ENCODE data around the gene NRAP. TPM values are rescaled to one million over a fixed set of nuclear protein-coding genes. Genes with fewer than 3 reads are reported as not detected.

NRAP gene
- total RNA-seq, 4 donors from 2014 or later = under 0.01 TPM; not detected in 3

- Histone ChIP-seq H3K9me3 (no peaks in the 10 kb centered on the region), H3K27me3 (no peaks in the 10 kb centered on the region), H3K4me1 (peaks cover 0 to 15% (median 0%) of the 10 kb centered on the region in 4 donors), H3K27ac (no peak overlapping the region), H3K4me3 (no peak overlapping the region), H3K36me3 (no peaks in the 10 kb centered on the region)
- DNase-seq (ENCODE audit: low spot score in 2 of 2) = no peak
- 66 to 71% methylated on average over 5 of the region's 5 CpGs for WGBS, 2 donors
- TF ChIP-seq EP300 (IDR thresholded peaks at IDR 0.05) = no peak
- no peak for TF ChIP-seq POLR2A (IDR thresholded peaks at IDR 0.05)
- TF ChIP-seq, protein P1, sequence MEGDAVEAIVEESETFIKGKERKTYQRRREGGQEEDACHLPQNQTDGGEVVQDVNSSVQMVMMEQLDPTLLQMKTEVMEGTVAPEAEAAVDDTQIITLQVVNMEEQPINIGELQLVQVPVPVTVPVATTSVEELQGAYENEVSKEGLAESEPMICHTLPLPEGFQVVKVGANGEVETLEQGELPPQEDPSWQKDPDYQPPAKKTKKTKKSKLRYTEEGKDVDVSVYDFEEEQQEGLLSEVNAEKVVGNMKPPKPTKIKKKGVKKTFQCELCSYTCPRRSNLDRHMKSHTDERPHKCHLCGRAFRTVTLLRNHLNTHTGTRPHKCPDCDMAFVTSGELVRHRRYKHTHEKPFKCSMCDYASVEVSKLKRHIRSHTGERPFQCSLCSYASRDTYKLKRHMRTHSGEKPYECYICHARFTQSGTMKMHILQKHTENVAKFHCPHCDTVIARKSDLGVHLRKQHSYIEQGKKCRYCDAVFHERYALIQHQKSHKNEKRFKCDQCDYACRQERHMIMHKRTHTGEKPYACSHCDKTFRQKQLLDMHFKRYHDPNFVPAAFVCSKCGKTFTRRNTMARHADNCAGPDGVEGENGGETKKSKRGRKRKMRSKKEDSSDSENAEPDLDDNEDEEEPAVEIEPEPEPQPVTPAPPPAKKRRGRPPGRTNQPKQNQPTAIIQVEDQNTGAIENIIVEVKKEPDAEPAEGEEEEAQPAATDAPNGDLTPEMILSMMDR (IDR thresholded peaks at IDR 0.05) = no peak
These were observed 109.6 kb downstream of the NRAP start for GRCh38 chr10:113554214-113554613.

DNA sequence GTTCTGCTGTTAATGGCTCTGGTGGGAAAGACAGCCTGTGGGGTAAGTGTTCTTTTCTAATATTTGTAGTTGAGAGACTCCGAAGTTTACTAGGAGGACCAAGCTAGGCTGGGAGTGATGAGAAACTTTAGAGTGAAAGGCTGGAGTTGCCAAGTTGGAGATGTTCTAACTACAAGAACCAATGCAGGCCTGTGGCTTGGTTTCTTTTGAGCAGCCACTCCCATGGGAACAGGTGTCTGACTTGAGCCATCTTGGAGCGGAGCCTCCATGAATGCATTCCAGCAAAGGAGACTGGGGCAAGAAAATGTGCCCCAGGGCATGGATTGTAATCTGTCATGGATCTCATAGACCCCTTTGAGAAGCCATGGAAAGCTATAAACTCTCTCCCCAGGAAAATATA, 110.7 kb downstream of the NRAP start:
- Histone ChIP-seq H3K27me3 (no peaks in the 10 kb centered on the region), H3K4me1 (peaks cover 0 to 13% (median 0%) of the 10 kb centered on the region in 4 donors), H3K9me3 (no peaks in the 10 kb centered on the region), H3K27ac (no peak overlapping the region), H3K4me3 (no peak overlapping the region), H3K36me3 (no peaks in the 10 kb centered on the region)
- 87 to 91% methylated on average over 2 of the region's 2 CpGs for WGBS, 2 donors
- DNase-seq (ENCODE audit: low spot score in 2 of 2) = no peak
- TF ChIP-seq POLR2A (IDR thresholded peaks at IDR 0.05) = no peak
- TF ChIP-seq EP300 (IDR thresholded peaks at IDR 0.05) = no peak
- TF ChIP-seq, protein P1 (IDR thresholded peaks at IDR 0.05) = no peak

GRCh38 chr10:113552701-113553100, 111.1 kb downstream of the NRAP start, which contains the start of gene HABP2:
Gene HABP2, plus strand, starts transcription at chr10:113553053. Its CDS starts 69 bp downstream, at chr10:113553122.
- no peak within 1 kb of the TSS for H3K27ac ChIP-seq
- H3K4me3 ChIP-seq = no peak within 1 kb of the TSS
- TF ChIP-seq, protein P1 (IDR thresholded peaks at IDR 0.05) = no peak
- TF ChIP-seq EP300 (IDR thresholded peaks at IDR 0.05) = no peak
- TF ChIP-seq POLR2A (IDR thresholded peaks at IDR 0.05) = no peak
- H3K27me3 ChIP-seq = no peaks in the 10 kb centered on the region
- DNase-seq (ENCODE audit: low spot score in 2 of 2) = no peak
- H3K4me1 ChIP-seq = peaks cover 0 to 8% (median 0%) of the 10 kb centered on the region in 4 donors
- H3K9me3 ChIP-seq = no peaks in the 10 kb centered on the region
- WGBS, 2 donors = 65 to 72% methylated on average over 3 of the region's 3 CpGs
- H3K36me3 ChIP-seq = no peaks in the 10 kb centered on the region

- Histone ChIP-seq H3K36me3 (no peaks in the 10 kb centered on the region), H3K27ac (no peak overlapping the region), H3K4me3 (no peak overlapping the region), H3K4me1 (peaks cover 0 to 1% (median 0%) of the 10 kb centered on the region in 4 donors), H3K9me3 (no peaks in the 10 kb centered on the region), H3K27me3 (no peaks in the 10 kb centered on the region)
- DNase-seq (ENCODE audit: low spot score in 2 of 2) = no peak
- WGBS, 2 donors = 92% methylated on average over 3 of the region's 3 CpGs
- TF ChIP-seq, protein P1 (IDR thresholded peaks at IDR 0.05) = no peak
- TF ChIP-seq EP300 (IDR thresholded peaks at IDR 0.05) = no peak
- no peak for TF ChIP-seq POLR2A (IDR thresholded peaks at IDR 0.05)
These were observed 111.8 kb downstream of the NRAP start for GRCh38 chr10:113552014-113552413.

GRCh38 chr10:113550365-113550764, 113.5 kb downstream of the NRAP start:
- Histone ChIP-seq H3K36me3 (no peaks in the 10 kb centered on the region), H3K9me3 (no peaks in the 10 kb centered on the region), H3K27me3 (no peaks in the 10 kb centered on the region), H3K27ac (no peak overlapping the region), H3K4me3 (no peak overlapping the region), H3K4me1 (no peaks in the 10 kb centered on the region)
- no peak for DNase-seq (ENCODE audit: low spot score in 2 of 2)
- 19 to 26% methylated on average over 6 of the region's 6 CpGs for WGBS, 2 donors
- TF ChIP-seq, protein P1 (IDR thresholded peaks at IDR 0.05) = no peak
- no peak for TF ChIP-seq POLR2A (IDR thresholded peaks at IDR 0.05)
- TF ChIP-seq EP300 (IDR thresholded peaks at IDR 0.05) = no peak
